GM18508 (cell line): ENCODE measurements around the gene MARS1.
"Not testable (repeated sequence)": the region's sequence is repeated elsewhere in the genome, so short reads cannot be mapped to it uniquely, and the experiment has no call there.

Experiments used
- ATAC-seq: cut with Tn5 transposase; IDR thresholded peaks from one replicate; pipeline ENCODE4 v1.9.1; 2021; ENCODE audit warnings: moderate number of reproducible peaks; ENCODE audit not compliant: insufficient read depth, unreplicated experiment

MARS1 gene

DNA sequence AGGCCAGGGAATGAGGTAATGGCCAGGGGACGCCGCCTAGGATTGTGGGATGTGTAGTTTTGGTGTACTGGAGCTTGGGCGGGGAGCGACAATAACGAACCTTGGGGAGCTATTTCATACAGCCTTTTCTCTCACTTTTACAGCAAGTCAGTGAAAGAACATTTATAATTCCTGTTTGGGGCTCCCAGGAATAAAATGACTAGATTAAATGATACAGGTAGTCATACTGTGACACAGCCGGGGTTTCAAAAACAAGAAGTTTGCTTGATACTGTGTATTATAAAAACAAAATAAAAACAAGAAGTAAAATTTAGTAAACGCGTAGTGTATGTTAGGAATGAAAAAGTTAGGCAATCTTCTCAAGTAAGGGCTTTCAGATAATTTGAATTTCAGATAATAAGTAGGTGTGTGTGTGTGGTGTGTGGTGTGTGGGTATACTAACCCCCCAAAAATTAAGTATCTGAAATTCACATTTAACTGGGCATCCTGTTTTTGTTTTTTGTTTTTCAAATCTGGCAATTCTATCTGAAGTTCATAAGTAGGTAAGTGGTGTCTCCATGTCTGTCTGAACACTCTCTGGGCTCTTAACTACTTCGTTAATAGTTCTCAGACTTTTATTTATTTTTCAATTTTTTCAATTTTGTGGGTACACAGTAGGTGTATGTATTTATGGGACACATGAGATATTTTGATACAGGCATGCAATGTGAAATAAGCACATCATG is 59.6 kb downstream of the MARS1 start:
- ATAC-seq, result no peak

DNA sequence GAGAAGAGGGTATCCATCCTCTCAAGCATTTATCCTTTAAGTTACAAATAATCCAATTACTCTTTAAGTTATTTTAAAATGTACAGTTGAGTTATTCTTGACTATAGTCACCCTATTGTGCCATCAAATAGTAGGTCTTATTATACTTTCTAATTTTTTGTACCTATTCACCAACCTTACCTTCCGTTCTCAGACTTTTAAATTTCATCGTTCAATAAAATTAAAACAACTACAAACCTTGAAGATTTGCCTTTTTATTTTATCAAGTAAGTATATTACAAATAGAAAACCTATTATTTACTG is 60.1 kb downstream of the MARS1 start:
- ATAC-seq, result no peak

- ATAC-seq, result no peak
These were observed 60.6 kb downstream of the MARS1 start for GRCh38 chr12:57548488-57548887.

DNA sequence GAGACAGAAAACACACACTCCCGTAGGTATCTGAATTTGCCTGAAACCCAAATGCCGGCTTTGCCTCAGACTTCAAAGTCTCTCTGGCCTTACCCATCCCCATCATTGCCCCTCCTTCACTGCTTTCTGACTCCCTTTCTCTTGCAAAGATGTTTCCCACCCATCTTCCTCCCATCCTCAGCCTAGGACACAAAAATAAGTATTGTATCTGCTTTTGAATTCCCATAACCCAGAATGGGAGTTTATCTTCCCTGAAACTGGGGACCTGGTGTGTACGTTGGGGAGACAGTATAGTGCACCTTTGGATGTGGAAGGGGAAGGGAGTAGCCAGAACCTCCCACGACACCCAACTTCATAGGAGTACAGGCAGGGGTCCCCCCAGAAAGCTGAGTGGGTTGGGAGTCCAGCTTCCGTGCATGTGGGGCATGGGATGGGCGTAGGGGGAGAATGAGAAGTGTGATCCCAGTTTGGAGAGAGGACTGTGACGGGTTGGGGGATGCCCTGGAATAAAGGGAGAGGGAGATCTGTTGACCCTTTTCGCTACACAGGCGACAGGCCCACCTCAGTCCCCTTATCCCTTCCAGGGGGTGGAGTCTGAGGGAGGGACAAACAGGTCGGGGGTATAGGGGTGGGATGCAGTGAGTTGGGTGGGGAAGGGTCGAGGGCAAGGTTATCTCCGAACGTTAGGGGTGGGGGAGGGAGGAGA is 61.5 kb downstream of the MARS1 start:
- no peak for ATAC-seq

DNA sequence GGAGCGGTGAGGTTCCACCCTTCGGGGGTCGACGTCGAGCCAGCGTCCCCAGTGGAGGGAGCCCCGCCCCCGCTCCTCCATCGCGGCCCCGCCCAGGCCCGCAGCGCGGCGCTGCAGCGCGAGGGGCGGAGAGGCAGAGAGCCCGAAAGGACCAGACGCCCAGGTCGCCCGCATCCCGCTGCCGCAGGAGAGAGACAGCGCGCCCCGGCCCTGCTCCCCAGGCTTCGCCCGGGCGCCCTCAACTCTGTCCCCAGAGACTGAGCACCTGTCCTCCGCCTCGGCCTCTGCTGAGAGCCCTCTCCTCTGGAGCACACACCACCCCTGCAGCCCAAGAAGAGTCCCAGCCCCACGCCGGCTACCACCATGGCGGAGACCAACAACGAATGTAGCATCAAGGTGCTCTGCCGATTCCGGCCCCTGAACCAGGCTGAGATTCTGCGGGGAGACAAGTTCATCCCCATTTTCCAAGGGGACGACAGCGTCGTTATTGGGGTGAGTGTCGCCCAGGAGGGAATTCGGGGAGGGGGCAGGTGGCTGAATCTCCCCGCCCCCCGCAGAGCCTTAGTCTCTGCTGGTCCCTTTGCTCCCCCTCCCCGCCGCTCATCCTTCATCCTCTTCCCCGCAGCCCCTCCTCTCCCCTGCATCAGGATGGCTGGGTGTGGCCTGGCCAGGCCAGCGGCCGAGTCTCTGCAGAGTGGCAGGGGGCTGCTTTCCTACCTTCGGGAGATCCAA is 62.2 kb downstream of the MARS1 start, which contains the start of gene KIF5A:
KIF5A (plus strand) TSS at position 136 of the 732 bp plus-strand sequence; CDS start at position 364, 228 bp downstream.
- ATAC-seq, result no peak

- ATAC-seq, result no peak
These were observed 63.0 kb downstream of the MARS1 start for GRCh38 chr12:57550641-57551549.

DNA sequence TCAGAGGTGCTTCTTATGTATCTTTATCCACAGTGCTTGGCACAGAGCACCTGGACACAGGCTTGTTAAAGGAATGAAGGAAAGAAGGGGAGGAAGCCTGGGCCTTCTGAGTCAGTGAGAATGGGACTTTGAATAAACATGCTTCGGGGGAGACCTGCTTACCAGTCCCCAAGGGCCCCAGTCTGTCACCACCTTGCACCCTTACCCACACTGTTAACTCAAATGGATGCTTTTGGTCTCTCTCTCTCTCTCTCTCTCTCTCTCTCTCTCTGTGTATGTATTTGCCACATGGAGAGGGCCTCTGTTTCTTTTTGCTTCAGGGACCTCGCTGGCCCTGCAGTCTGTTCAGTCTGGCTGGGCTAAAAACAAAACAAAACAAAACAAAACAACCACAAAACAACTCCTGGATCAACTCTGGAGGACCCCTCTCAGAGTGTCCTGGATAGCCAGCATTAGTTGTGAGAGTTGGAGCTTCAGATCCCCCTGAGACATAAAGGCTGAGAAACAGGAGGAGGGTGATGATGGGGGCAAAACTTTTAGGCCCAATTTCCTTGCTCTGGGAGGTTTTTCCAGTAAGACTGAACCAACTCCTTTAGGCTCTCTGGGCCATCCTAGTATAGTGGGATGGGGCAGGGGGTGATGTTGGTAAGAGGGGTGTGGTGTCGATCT is 63.9 kb downstream of the MARS1 start:
- no peak for ATAC-seq

DNA sequence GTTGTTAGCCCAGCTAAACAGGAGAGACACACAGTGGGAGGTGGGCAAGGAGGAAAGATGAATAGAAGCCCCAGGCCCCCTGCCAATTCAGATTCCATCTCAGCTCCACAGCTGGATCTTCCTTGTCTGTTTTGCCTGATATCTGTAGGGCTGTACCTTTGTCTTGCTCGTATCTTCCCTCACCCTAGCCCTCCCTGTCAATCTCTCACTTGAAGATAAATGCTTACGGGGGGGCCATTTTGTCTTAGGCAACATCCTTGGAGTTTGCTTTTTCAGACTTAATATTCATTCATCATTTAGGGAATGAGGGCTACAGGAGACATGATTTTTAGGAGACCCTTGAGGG is 64.4 kb downstream of the MARS1 start:
- ATAC-seq, result no peak

- ATAC-seq, result no peak
These were observed 65.0 kb downstream of the MARS1 start for GRCh38 chr12:57552835-57553313.

DNA sequence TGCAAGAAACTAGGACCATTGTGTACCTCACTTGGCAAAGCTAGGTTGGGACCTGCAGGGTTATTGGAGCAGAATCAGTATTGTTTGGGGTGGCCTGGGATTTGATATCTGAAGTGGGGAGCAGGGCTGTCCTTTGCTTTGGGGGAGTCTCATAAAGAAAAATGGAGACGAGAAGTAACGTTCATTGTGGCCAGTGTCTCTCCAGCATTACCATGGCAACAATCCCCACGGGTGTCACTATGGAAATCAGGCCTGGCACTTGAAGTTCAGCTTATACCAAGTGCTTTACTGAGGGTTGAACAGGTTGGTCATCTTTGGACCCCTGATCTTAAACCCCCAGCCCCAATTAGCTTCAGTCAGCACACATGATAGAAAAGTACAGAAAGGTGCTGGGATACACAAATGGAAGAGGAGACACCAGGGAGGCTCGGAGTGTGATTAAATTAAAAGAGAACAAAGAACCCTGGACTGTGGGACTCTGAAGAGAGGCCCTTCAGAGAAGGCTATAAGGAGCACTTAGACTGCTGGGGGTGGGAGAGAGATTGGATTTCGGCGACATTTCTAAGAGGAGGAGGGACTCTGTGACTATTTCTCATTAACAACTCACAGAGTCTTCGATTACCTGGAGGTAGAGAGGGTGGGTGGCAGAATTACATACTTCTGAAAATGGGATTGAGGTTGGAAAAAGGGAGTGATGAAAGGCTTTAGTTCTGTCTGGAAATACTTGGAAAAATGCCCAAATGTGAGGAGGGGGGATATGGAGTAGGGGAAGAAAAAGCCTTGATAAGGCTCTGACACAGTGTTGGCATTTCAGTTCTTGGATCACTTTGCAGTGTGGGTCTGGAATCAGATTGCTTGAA is 65.7 kb downstream of the MARS1 start:
- no peak for ATAC-seq

- no peak for ATAC-seq
These were observed 66.6 kb downstream of the MARS1 start for GRCh38 chr12:57554453-57554852.

GRCh38 chr12:57554897-57555296 is 67.0 kb downstream of the MARS1 start:
- ATAC-seq, result no peak

DNA sequence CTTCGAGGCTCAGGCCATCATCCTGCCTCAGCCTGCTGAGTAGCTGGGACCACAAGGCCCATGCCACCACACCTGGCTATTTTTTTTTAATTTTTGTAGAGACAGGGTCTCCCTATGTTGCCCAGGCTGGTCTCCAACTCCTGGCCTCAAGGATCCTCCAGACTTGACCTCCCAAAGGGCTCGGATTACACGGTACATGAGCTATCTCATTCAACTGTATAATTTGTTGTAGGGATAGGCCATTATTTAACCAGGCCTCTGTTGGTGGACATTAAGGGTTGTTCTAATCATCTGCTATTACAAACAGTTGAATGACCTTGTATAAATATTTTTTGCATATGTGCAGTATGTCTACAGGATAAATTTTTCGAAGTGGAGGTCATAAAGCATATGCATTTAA is 71.0 kb downstream of the MARS1 start:
- ATAC-seq, result no peak

DNA sequence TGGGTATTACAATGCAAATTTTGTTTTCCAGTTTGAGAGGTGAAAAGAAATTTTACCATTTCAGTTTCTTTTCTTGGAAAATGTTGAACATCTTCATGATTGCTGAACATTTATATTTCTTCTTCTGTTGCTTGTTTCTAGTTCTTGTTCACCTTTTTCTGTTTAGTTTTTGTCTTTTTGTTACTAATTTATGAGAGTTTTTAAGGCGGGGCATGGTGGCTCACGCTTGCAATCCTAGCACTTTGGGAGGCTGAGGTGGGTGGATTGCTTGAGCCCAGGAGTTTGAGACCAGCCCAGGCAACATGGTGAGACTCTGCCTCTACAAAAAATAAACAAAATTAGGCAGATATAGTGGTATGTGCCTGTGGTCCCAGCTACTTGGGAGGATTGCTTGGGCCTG is 72.6 kb downstream of the MARS1 start:
- ATAC-seq, result no peak

GRCh38 chr12:57561117-57561516 is 73.2 kb downstream of the MARS1 start:
- ATAC-seq, result not testable (repeated sequence)

DNA sequence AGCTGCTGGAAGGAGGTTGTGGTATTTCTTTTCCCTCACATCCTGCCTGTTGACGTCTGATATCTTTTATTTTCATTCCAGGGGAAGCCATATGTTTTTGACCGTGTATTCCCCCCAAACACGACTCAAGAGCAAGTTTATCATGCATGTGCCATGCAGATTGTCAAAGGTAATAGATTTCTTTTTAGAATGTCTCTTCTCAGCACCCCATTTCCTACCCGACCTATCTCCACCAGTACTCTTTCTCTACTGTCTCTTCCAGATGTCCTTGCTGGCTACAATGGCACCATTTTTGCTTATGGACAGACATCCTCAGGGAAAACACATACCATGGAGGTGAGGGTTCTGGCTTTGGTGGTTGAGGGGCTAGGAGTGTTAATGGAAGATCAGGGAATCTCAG is 75.5 kb downstream of the MARS1 start:
- no peak for ATAC-seq

GRCh38 chr12:57564178-57564740 is 76.4 kb downstream of the MARS1 start:
- no peak for ATAC-seq
